ENCODE measurements around the gene KCNQ1.

- TF ChIP-seq, protein P1, sequence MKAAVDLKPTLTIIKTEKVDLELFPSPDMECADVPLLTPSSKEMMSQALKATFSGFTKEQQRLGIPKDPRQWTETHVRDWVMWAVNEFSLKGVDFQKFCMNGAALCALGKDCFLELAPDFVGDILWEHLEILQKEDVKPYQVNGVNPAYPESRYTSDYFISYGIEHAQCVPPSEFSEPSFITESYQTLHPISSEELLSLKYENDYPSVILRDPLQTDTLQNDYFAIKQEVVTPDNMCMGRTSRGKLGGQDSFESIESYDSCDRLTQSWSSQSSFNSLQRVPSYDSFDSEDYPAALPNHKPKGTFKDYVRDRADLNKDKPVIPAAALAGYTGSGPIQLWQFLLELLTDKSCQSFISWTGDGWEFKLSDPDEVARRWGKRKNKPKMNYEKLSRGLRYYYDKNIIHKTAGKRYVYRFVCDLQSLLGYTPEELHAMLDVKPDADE (IDR thresholded peaks at IDR 0.05), result no peak
- TF ChIP-seq POLR2AphosphoS5 (IDR thresholded peaks at IDR 0.05; ENCODE audit: low read depth) (no peak), CREB1 (CRISPR knock-in tag; IDR thresholded peaks at IDR 0.05; ENCODE audit: low read depth) (no peak), EZH2 (IDR thresholded peaks at IDR 0.05; ENCODE audit: low read depth, unreplicated experiment) (no peak), EZH2phosphoT487 (IDR thresholded peaks at IDR 0.05; ENCODE audit: unreplicated experiment) (no peak)
- TF ChIP-seq, protein P2, sequence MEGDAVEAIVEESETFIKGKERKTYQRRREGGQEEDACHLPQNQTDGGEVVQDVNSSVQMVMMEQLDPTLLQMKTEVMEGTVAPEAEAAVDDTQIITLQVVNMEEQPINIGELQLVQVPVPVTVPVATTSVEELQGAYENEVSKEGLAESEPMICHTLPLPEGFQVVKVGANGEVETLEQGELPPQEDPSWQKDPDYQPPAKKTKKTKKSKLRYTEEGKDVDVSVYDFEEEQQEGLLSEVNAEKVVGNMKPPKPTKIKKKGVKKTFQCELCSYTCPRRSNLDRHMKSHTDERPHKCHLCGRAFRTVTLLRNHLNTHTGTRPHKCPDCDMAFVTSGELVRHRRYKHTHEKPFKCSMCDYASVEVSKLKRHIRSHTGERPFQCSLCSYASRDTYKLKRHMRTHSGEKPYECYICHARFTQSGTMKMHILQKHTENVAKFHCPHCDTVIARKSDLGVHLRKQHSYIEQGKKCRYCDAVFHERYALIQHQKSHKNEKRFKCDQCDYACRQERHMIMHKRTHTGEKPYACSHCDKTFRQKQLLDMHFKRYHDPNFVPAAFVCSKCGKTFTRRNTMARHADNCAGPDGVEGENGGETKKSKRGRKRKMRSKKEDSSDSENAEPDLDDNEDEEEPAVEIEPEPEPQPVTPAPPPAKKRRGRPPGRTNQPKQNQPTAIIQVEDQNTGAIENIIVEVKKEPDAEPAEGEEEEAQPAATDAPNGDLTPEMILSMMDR (conservative IDR thresholded peaks at IDR 0.05; ENCODE audit: low read depth in 2 of 2), result no peak
- TF ChIP-seq, protein P3, sequence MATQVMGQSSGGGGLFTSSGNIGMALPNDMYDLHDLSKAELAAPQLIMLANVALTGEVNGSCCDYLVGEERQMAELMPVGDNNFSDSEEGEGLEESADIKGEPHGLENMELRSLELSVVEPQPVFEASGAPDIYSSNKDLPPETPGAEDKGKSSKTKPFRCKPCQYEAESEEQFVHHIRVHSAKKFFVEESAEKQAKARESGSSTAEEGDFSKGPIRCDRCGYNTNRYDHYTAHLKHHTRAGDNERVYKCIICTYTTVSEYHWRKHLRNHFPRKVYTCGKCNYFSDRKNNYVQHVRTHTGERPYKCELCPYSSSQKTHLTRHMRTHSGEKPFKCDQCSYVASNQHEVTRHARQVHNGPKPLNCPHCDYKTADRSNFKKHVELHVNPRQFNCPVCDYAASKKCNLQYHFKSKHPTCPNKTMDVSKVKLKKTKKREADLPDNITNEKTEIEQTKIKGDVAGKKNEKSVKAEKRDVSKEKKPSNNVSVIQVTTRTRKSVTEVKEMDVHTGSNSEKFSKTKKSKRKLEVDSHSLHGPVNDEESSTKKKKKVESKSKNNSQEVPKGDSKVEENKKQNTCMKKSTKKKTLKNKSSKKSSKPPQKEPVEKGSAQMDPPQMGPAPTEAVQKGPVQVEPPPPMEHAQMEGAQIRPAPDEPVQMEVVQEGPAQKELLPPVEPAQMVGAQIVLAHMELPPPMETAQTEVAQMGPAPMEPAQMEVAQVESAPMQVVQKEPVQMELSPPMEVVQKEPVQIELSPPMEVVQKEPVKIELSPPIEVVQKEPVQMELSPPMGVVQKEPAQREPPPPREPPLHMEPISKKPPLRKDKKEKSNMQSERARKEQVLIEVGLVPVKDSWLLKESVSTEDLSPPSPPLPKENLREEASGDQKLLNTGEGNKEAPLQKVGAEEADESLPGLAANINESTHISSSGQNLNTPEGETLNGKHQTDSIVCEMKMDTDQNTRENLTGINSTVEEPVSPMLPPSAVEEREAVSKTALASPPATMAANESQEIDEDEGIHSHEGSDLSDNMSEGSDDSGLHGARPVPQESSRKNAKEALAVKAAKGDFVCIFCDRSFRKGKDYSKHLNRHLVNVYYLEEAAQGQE (IDR thresholded peaks at IDR 0.05; ENCODE audit: unreplicated experiment), result no peak
These were observed 200.3 kb downstream of the KCNQ1 start for GRCh38 chr11:2644844-2645778.

All from GM23338 (cell line).